ENCODE data around the gene UGT2B15.

GRCh38 chr4:68651932-68652331 is 18.5 kb downstream of the UGT2B15 start:
- no peak for TF ChIP-seq POLR2A (IDR thresholded peaks at IDR 0.05)
- no peak for TF ChIP-seq CTCF (IDR thresholded peaks at IDR 0.05)

Data from heart left ventricle (tissue), 13 donors.